ENCODE measurements around the gene VWA5B2. TPM values are rescaled to one million over a fixed set of nuclear protein-coding genes. Genes with fewer than 3 reads are reported as not detected.

Gene VWA5B2
- total RNA-seq, 3 donors from 2014 or later: 0.16 TPM; not detected in 2

DNA sequence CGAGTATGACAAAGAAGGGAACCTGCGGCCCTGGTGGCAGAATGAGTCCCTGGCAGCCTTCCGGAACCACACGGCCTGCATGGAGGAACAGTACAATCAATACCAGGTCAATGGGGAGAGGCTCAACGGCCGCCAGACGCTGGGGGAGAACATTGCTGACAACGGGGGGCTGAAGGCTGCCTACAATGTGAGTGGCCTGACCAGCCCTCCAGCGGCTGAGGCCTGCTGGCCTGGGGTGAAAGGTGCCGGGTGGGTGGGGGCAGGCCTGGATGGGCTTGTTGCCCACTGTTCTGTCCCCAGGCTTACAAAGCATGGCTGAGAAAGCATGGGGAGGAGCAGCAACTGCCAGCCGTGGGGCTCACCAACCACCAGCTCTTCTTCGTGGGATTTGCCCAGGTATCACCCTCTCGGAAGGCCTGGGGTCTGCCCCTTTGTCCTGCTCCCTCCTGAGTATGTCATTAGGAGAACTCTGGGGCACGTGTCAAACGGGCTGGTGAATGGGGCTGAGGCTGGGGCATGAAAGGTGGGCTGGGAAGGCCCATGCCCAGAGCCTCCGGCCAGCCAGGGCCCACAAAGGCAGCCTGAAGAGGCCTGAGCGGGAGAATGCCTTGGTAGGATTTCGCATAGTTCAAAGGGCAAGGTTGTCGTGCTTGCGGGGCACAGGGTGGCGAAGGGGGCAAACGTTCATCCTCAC, 61.8 kb downstream of the VWA5B2 start:
- Mint-ChIP-seq H3K36me3 (ENCODE audit: insufficient read depth) (no peaks in the 10 kb centered on the region), H3K27me3 (ENCODE audit: low read depth) (peaks cover 15% of the 10 kb centered on the region), H3K9me3 (no peaks in the 10 kb centered on the region), H3K4me1 (ENCODE audit: low read depth) (no peaks in the 10 kb centered on the region), H3K4me3 (no peak overlapping the region)
- DNase-seq (no peak), ATAC-seq (no peak)

Other genes starting within 250 kb of the VWA5B2 start
- 10 to 100 TPM; 10.0 to 12.5 (median 12.4) TPM for gene ABCC5, start 211.7 kb upstream of the VWA5B2 start, total RNA-seq
- gene HTR3D, start 197.8 kb upstream of the VWA5B2 start, total RNA-seq: not detected
- not detected for gene HTR3C, start 176.5 kb upstream of the VWA5B2 start, total RNA-seq
- not detected for gene HTR3E, start 132.5 kb upstream of the VWA5B2 start, total RNA-seq
- gene EIF2B5, start 94.2 kb upstream of the VWA5B2 start, total RNA-seq: 10 to 100 TPM; 91.7 to 94.5 (median 92.6) TPM
- 10 to 100 TPM; 38.7 to 46.4 (median 40.3) TPM for gene DVL3, start 74.2 kb upstream of the VWA5B2 start, total RNA-seq
- 100 to 1,000 TPM; 242 to 255 (median 251) TPM for gene AP2M1, start 54.7 kb upstream of the VWA5B2 start, total RNA-seq
- gene ABCF3, start 43.4 kb upstream of the VWA5B2 start, total RNA-seq: 10 to 100 TPM; 79.7 to 91.2 (median 84.4) TPM
- gene ALG3, start 19.4 kb downstream of the VWA5B2 start, total RNA-seq: 10 to 100 TPM; 89.9 to 93.7 (median 92.5) TPM
- 10 to 100 TPM; 15.2 to 19.7 (median 18.1) TPM for gene EEF1AKMT4, start 20.1 kb downstream of the VWA5B2 start, total RNA-seq
- gene CAMK2N2, start 32.0 kb downstream of the VWA5B2 start, total RNA-seq: under 1 TPM; 0.34 to 0.53 (median 0.35) TPM
- not detected for gene ECE2, start 46.4 kb downstream of the VWA5B2 start, total RNA-seq
- gene PSMD2, start 69.7 kb downstream of the VWA5B2 start, total RNA-seq: 100 to 1,000 TPM; 497 to 520 (median 498) TPM
- 1,000 to 10,000 TPM in 2 of 3 donors, 100 to 1,000 TPM in 1; 990 to 1,057 (median 1,007) TPM for gene EIF4G1, start 85.0 kb downstream of the VWA5B2 start, total RNA-seq
- gene FAM131A, start 108.0 kb downstream of the VWA5B2 start, total RNA-seq: 1 to 10 TPM; 3.5 to 4.4 (median 3.7) TPM
- 1 to 10 TPM; 4.5 to 5.2 (median 5.0) TPM for gene CLCN2, start 132.0 kb downstream of the VWA5B2 start, total RNA-seq
- 100 to 1,000 TPM; 146 to 170 (median 165) TPM for gene POLR2H, start 132.1 kb downstream of the VWA5B2 start, total RNA-seq
- not detected for gene THPO, start 148.6 kb downstream of the VWA5B2 start, total RNA-seq
- under 1 TPM in 2 of 3 donors, not detected in 1; 0.11 to 0.33 TPM for gene CHRD, start 150.5 kb downstream of the VWA5B2 start, total RNA-seq